ENCODE data around the gene TMPRSS2.

- TF ChIP-seq SETDB1 (IDR thresholded peaks at IDR 0.05; ENCODE audit: insufficient read length, low read length) (no peak), CTCF (tag by site-specific recombination; IDR thresholded peaks at IDR 0.05) (no peak), ZNF423 (tag by site-specific recombination; IDR thresholded peaks at IDR 0.05) (no peak), PRDM4 (tag by site-specific recombination; IDR thresholded peaks at IDR 0.05) (no peak), ZBTB11 (tag by site-specific recombination; conservative IDR thresholded peaks at IDR 0.05; ENCODE audit: low read depth) (no peak), ZNF548 (tag by site-specific recombination; IDR thresholded peaks at IDR 0.05) (no peak), ZNF791 (tag by site-specific recombination; IDR thresholded peaks at IDR 0.05) (no peak), SCRT2 (tag by site-specific recombination; IDR thresholded peaks at IDR 0.05) (no peak), ZNF274 (IDR thresholded peaks at IDR 0.05; ENCODE audit: low read length) (no peak), ZNF274 (tag by site-specific recombination; IDR thresholded peaks at IDR 0.05; ENCODE audit: borderline replicate concordance) (no peak)
These were observed 28.3 kb downstream of the TMPRSS2 start for GRCh38 chr21:41479686-41480085.

Data from HEK293 (cell line).